ENCODE results near the gene LRFN5. TPM values are rescaled to one million over a fixed set of nuclear protein-coding genes. Genes with fewer than 3 reads are reported as not detected.

Gene LRFN5
- total RNA-seq, 3 donors from 2014 or later (not counting 1 experiment from before 2014, with no cell fraction given) = not detected

DNA sequence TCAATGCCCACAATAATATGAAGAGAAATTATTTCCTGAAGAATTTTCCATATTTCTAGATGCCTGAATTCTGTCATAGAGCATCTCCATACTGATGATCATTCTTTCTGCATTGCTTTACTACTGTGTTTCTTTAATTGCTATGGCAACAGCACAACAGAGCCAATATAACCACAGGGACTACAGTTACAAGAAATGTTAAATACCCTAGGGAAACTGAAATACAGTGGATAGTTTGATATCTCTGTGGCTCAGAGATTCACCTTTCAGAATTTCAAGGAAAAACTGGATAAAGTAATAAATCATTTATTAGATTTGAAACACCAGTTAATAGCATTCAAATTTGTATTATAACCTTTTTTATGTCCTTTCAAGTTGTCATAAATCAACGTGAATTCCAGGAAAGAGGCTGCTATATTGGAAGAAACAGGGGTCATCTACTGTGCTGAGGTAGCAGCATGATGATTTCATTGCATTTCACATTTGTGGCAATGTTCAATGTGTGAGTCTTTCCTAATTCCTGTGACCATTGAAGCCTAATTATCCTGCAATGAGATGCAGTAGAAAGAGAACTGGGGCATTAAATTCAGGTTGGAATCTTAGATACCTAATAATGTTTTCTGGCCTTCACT, 267.1 kb downstream of the LRFN5 start:
- no peaks in the 10 kb centered on the region for H3K36me3 ChIP-seq (ENCODE audit: control insufficient read depth, insufficient read depth, low read length)
- no peak for DNase-seq
- H3K4me1 ChIP-seq (ENCODE audit: control insufficient read depth, insufficient read depth, low read length) = no peaks in the 10 kb centered on the region
- no peak overlapping the region for H3K4me3 ChIP-seq (ENCODE audit: low read length)
- H3K27me3 Mint-ChIP-seq (ENCODE audit: low read depth in 2 of 2) = no peaks in the 10 kb centered on the region
- H3K4me1 Mint-ChIP-seq = no peaks in the 10 kb centered on the region
- H3K9me3 ChIP-seq (ENCODE audit: control insufficient read depth, insufficient read depth, low read length) = no peaks in the 10 kb centered on the region
- no peak overlapping the region for H3K27ac ChIP-seq (ENCODE audit: low read length)
- H3K27me3 ChIP-seq (ENCODE audit: control insufficient read depth, insufficient read depth, low read length) = no peaks in the 10 kb centered on the region
- TF ChIP-seq, protein P1, sequence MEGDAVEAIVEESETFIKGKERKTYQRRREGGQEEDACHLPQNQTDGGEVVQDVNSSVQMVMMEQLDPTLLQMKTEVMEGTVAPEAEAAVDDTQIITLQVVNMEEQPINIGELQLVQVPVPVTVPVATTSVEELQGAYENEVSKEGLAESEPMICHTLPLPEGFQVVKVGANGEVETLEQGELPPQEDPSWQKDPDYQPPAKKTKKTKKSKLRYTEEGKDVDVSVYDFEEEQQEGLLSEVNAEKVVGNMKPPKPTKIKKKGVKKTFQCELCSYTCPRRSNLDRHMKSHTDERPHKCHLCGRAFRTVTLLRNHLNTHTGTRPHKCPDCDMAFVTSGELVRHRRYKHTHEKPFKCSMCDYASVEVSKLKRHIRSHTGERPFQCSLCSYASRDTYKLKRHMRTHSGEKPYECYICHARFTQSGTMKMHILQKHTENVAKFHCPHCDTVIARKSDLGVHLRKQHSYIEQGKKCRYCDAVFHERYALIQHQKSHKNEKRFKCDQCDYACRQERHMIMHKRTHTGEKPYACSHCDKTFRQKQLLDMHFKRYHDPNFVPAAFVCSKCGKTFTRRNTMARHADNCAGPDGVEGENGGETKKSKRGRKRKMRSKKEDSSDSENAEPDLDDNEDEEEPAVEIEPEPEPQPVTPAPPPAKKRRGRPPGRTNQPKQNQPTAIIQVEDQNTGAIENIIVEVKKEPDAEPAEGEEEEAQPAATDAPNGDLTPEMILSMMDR (IDR thresholded peaks at IDR 0.05) = no peak
- no peak for ATAC-seq
- WGBS (ENCODE audit: insufficient coverage) = 46% methylated on average over 1 of the region's 1 CpG
- no peak overlapping the region for H3K27ac Mint-ChIP-seq
- intact Hi-C loops (cut with micrococcal nuclease) = no loop called here
- no peaks in the 10 kb centered on the region for H3K36me3 Mint-ChIP-seq
- H3K9me3 Mint-ChIP-seq = peaks cover 3 to 10% of the 10 kb centered on the region in 2 donors
- no peak overlapping the region for H3K4me3 Mint-ChIP-seq

DNA sequence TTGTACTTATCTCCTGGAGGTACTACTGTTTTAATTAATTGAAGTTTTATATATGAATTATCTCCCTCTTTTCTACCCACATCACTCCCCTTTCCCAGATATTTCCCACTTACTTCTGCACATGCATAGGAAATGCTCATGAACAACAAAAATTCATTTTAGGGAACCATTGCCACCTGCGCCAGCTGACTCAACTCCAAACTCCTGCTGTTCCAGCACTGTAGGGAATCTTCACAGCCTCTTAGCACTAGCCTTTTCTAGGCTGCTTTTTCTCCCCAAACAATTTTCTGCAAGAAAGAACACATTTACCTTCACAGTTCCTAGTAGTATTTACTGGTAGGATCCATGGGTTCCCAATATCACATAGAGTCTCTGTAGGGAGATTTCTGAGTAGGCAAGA, 268.4 kb downstream of the LRFN5 start:
- intact Hi-C loops (cut with micrococcal nuclease) = no loop called here
- no peaks in the 10 kb centered on the region for H3K36me3 Mint-ChIP-seq
- no peak for ATAC-seq
- WGBS (ENCODE audit: insufficient coverage) = 100% methylated on average over 1 of the region's 1 CpG
- Histone ChIP-seq H3K9me3 (ENCODE audit: control insufficient read depth, insufficient read depth, low read length) (no peaks in the 10 kb centered on the region), H3K4me3 (ENCODE audit: low read length) (no peak overlapping the region), H3K27ac (ENCODE audit: low read length) (no peak overlapping the region), H3K4me1 (ENCODE audit: control insufficient read depth, insufficient read depth, low read length) (no peaks in the 10 kb centered on the region), H3K36me3 (ENCODE audit: control insufficient read depth, insufficient read depth, low read length) (no peaks in the 10 kb centered on the region), H3K27me3 (ENCODE audit: control insufficient read depth, insufficient read depth, low read length) (no peaks in the 10 kb centered on the region)
- H3K27ac Mint-ChIP-seq = no peak overlapping the region
- H3K4me1 Mint-ChIP-seq = no peaks in the 10 kb centered on the region
- H3K9me3 Mint-ChIP-seq = peaks cover 3 to 10% of the 10 kb centered on the region in 2 donors
- H3K27me3 Mint-ChIP-seq (ENCODE audit: low read depth in 2 of 2) = no peaks in the 10 kb centered on the region
- H3K4me3 Mint-ChIP-seq = no peak overlapping the region
- TF ChIP-seq, protein P1 (IDR thresholded peaks at IDR 0.05) = no peak
- no peak for DNase-seq

GRCh38 chr14:41878321-41878720, 271.6 kb downstream of the LRFN5 start:
- WGBS (ENCODE audit: insufficient coverage) = no CpG with 5 or more reads among the region's 3 CpGs
- intact Hi-C loops (cut with micrococcal nuclease) = no loop called here
- no peaks in the 10 kb centered on the region for H3K9me3 ChIP-seq (ENCODE audit: control insufficient read depth, insufficient read depth, low read length)

More at GRCh38 chr14:41878321-41878720, 271.6 kb downstream of the LRFN5 start:
- no peak for ATAC-seq
- H3K27me3 Mint-ChIP-seq (ENCODE audit: low read depth in 2 of 2) = no peaks in the 10 kb centered on the region
- H3K36me3 ChIP-seq (ENCODE audit: control insufficient read depth, insufficient read depth, low read length) = no peaks in the 10 kb centered on the region
- H3K4me1 Mint-ChIP-seq = no peaks in the 10 kb centered on the region
- H3K4me1 ChIP-seq (ENCODE audit: control insufficient read depth, insufficient read depth, low read length) = no peaks in the 10 kb centered on the region
- DNase-seq = no peak
- H3K4me3 Mint-ChIP-seq = no peak overlapping the region
- TF ChIP-seq, protein P1 (IDR thresholded peaks at IDR 0.05) = no peak
- no peak overlapping the region for H3K27ac Mint-ChIP-seq
- no peak overlapping the region for H3K4me3 ChIP-seq (ENCODE audit: low read length)
- peaks cover 7 to 13% of the 10 kb centered on the region in 2 donors for H3K9me3 Mint-ChIP-seq
- no peaks in the 10 kb centered on the region for H3K27me3 ChIP-seq (ENCODE audit: control insufficient read depth, insufficient read depth, low read length)
- H3K27ac ChIP-seq (ENCODE audit: low read length) = no peak overlapping the region
- H3K36me3 Mint-ChIP-seq = peaks cover 7% of the 10 kb centered on the region

Measured in natural killer cell (primary cell).